Effector memory CD8-positive, alpha-beta T cell (primary cell): Measurements from ENCODE around the gene TICAM1.
"Not testable (repeated sequence)": the region's sequence is repeated elsewhere in the genome, so short reads cannot be mapped to it uniquely, and the experiment has no call there.

Source experiments
- ATAC-seq: fragments of 150-1000 bp; cut with Tn5 transposase; replicated peaks from 2 replicates; pipeline ENCODE4 v1.10.0; 2021; ENCODE audit warnings: mild to moderate bottlenecking, moderate library complexity
- DNase-seq, 3 experiments: peaks; one replicate each; pipeline ENCODE4 v3.0.0; 2021
- H3K27ac Mint-ChIP-seq, 2 donors: one replicate each; pipeline ENCODE4 v1.8.0; 2022; ENCODE audit warnings: mild to moderate bottlenecking in 2 of 2, mixed read lengths in 2 of 2, moderate library complexity in 2 of 2
- H3K27me3 Mint-ChIP-seq, 2 donors: one replicate each; pipeline ENCODE4 v1.8.0; 2022; ENCODE audit warnings: mixed read lengths in 2 of 2
- H3K36me3 Mint-ChIP-seq: one replicate; pipeline ENCODE4 v1.8.0; 2022; ENCODE audit warnings: mild to moderate bottlenecking, moderate library complexity, mixed read lengths; ENCODE audit not compliant: insufficient read depth
- H3K4me1 Mint-ChIP-seq, 2 donors: one replicate each; pipeline ENCODE4 v1.8.0; 2022; ENCODE audit warnings: low read depth in 2 of 2, mixed read lengths in 2 of 2
- H3K4me3 Mint-ChIP-seq, 2 donors: one replicate each; pipeline ENCODE4 v1.8.0; 2022; ENCODE audit warnings: mild to moderate bottlenecking in 2 of 2, mixed read lengths in 2 of 2, moderate library complexity in 2 of 2
- H3K9me3 Mint-ChIP-seq, 2 donors: one replicate each; pipeline ENCODE4 v1.8.0; 2022; ENCODE audit warnings: mixed read lengths in 2 of 2

The TICAM1 gene

DNA sequence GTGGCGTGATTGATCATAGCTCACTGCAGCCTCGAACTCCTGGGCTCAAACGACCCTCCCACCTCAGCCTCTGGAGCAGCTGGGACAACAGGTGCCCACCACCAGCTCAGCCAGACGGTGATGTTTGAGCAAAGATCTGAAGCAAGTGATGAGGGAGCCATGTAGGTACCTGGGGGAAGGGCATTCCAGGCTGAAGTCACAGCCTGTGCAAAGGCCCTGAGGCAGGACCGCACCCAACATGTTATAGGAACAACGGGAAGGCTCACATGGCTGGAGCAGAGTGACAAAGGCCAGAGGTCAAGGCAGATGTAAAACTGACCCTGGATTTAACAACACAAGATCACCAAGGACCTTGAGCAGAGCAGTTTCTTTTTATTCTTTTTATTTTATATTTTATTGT lies 25.1 kb downstream of the TICAM1 start:
- no peak overlapping the region for H3K4me3 Mint-ChIP-seq
- peaks cover 3% of the 10 kb centered on the region for H3K36me3 Mint-ChIP-seq
- no peak overlapping the region for H3K27ac Mint-ChIP-seq
- H3K27me3 Mint-ChIP-seq = no peaks in the 10 kb centered on the region
- no peaks in the 10 kb centered on the region for H3K9me3 Mint-ChIP-seq
- DNase-seq = no peak
- peaks cover 4 to 7% of the 10 kb centered on the region in 2 donors for H3K4me1 Mint-ChIP-seq
- ATAC-seq = no peak

DNA sequence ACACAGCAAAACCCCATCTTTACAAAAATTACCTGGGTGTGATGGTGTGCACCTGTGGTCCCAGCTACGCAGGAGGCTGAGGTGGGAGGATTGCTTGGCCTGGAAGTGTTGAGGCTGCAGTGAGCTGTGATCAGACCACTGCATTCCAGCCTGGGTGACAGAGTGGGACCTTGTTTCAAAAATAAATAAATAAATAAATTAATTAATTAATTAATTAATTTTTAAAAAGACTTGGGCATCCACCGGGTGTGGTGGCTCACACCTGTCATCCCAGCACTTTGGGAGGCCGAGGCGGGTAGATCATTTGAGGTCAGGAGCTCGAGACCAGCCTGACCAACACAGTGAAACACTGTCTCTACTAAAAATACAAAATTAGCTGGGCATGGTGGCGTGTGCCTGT lies 26.4 kb downstream of the TICAM1 start:
- H3K4me1 Mint-ChIP-seq, H3K27ac Mint-ChIP-seq, ATAC-seq, H3K36me3 Mint-ChIP-seq, DNase-seq, H3K9me3 Mint-ChIP-seq, H3K27me3 Mint-ChIP-seq, H3K4me3 Mint-ChIP-seq: not testable (repeated sequence)

DNA sequence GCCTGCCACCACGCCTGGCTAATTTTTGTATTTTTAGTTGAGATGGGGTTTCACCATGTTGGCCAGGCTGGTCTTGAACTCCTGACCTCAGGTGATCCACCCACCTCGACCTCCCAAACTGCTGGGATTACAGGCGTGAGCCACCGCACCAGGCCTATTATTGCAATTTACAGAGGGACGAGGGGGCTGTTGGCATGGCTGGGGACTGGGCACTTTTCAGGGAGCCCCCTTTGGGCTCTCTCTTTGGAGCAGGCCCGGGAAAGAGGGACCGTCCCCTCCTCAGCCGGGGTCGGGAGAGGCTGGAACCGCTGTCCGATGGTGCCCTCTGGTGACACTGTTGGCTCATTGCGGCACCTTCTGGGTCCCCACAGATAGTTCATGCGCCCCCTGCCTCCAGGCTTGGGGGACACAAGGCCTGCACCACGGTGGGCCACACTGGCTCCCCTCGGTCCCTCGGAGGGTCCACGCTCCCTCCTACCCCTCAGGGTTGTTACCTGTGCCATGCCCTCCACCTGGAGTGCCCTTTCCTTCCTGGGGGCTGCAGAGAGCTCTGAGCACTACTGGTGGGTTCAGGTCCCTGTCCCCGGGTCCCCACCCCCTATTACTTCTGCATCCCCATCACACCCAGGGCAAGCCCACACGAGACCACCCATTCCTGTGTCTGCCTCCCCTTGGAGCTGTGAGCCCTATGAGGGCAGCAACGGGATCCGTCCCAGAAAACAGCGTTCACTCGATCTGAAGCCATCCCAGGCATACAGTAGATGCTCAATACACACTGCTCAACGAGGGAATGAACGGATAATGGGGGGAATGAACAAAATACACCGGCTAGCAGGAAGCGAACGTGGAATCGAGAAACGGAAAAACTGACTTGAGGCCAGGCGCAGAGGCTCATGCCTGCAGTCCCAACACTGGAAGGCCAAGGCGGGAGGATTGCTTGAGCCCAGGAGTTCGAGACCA lies 27.5 kb downstream of the TICAM1 start:
- peak; percentile 82 for ATAC-seq
- no peaks in the 10 kb centered on the region for H3K27me3 Mint-ChIP-seq
- H3K27ac Mint-ChIP-seq = no peak overlapping the region

DNA sequence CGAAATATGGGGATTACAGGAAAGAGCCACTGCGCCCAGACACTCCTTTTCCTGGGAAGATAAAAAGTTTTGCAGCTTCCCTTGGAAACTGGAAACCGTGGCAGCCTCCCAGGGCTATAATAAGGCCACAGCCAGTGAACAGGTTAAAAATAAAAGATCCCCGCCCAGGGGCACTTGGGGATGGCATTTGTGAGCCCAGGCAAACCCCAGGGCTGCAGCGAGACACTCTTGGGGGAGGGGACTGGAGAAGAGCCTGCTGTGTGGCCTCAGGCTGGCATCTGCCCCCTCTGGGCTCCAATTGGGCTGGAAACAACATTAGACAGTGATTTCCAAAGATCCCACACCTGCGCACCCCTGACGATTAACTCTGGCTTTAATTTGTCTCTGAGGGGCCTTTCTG lies 28.8 kb downstream of the TICAM1 start:
- Mint-ChIP-seq H3K4me1 (peaks cover 0 to 7% of the 10 kb centered on the region in 2 donors), H3K4me3 (no peak overlapping the region), H3K36me3 (peaks cover 10% of the 10 kb centered on the region), H3K9me3 (no peaks in the 10 kb centered on the region), H3K27me3 (no peaks in the 10 kb centered on the region), H3K27ac (no peak overlapping the region)
- no peak for ATAC-seq
- no peak for DNase-seq

More for the DNA sequence above, 27.5 kb downstream of the TICAM1 start:
- Mint-ChIP-seq H3K4me3 (no peak overlapping the region), H3K36me3 (peaks cover 2% of the 10 kb centered on the region), H3K4me1 (peaks cover 0 to 7% of the 10 kb centered on the region in 2 donors), H3K9me3 (no peaks in the 10 kb centered on the region)
- DNase-seq = peak; percentile 42 to 52 (median 50)

DNA sequence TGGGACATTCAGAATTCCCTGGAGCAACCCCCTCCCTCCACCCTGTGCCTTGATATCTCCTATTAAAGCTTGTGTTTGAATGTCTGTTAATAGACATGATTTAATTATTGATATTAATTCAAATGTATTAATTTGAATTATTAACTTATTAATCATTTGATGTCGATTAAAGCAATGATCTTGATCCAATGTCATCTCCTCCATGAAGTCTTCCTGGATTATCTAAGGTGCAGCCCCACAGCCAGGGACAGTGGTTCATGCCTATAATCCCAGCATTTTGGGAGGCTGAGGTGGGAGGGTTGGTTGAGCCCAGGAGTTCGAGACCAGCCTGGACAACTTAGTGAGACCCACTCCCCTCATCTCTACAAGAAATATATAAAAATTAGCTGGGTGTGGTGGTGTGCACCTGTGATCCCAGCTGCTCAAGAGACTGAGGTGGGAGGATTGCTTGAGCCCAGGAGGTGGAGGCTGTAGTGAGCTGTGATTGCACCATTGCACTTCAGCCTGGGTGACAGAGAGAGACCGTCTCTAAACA lies 30.4 kb downstream of the TICAM1 start:
- no peak for DNase-seq
- H3K9me3 Mint-ChIP-seq = no peaks in the 10 kb centered on the region
- ATAC-seq = no peak
- no peak overlapping the region for H3K27ac Mint-ChIP-seq
- peaks cover 25% of the 10 kb centered on the region for H3K36me3 Mint-ChIP-seq
- peaks cover 6 to 13% of the 10 kb centered on the region in 2 donors for H3K4me1 Mint-ChIP-seq
- H3K27me3 Mint-ChIP-seq = no peaks in the 10 kb centered on the region
- no peak overlapping the region for H3K4me3 Mint-ChIP-seq

DNA sequence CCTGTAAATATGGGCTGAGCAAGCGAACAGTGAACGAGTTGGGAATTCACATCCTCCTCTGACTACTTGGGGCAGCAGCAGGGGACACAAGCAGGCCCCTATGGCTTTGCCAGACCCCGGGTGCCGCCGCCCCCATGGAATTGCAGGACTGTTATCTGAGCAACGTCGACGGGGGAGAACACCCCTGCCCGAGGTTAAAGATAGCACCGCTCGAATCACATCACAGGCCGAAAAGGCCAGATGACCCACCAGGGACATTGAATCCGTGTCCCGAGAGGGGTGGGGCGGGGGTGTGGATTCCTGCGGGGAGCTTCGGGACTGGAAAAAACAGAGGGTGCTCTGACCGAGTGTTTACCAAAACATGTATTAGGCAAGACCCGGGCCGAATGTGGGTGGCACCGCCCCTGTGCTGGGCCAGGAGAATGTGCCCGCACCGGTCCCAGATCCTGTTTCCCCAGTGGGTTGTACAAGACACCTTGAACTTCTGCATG lies 30.9 kb downstream of the TICAM1 start:
- Mint-ChIP-seq H3K27me3 (no peaks in the 10 kb centered on the region), H3K4me3 (no peak overlapping the region), H3K4me1 (peaks cover 6 to 13% of the 10 kb centered on the region in 2 donors), H3K36me3 (peaks cover 31% of the 10 kb centered on the region), H3K9me3 (no peaks in the 10 kb centered on the region), H3K27ac (no peak overlapping the region)
- DNase-seq = no peak
- no peak for ATAC-seq

DNA sequence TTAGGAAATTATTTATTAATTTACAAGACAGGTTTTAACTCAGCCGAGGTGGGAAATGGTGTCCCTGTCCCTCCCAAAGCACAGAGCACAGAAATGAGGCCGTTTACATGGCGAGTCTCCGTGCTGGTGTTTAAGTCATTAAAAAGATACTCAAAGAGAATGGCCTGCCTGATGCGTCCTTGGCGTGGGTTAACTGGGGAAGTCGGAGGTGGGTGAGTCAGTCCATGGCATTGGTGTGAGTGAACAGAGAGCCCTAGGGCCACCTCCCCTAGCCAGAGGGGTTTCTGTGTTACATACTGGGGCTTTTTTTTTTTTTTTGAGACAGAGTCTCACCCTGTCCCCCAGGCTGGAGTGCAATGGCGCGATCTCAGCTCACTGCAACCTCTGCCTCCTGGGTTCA lies 36.1 kb downstream of the TICAM1 start:
- Mint-ChIP-seq H3K4me1 (peaks cover 9 to 14% of the 10 kb centered on the region in 2 donors), H3K36me3 (peaks cover 66% of the 10 kb centered on the region), H3K9me3 (no peaks in the 10 kb centered on the region), H3K27me3 (no peaks in the 10 kb centered on the region), H3K27ac (peak overlapping the region; percentile 38 to 68), H3K4me3 (no peak overlapping the region)
- ATAC-seq (no peak), DNase-seq (no peak)

DNA sequence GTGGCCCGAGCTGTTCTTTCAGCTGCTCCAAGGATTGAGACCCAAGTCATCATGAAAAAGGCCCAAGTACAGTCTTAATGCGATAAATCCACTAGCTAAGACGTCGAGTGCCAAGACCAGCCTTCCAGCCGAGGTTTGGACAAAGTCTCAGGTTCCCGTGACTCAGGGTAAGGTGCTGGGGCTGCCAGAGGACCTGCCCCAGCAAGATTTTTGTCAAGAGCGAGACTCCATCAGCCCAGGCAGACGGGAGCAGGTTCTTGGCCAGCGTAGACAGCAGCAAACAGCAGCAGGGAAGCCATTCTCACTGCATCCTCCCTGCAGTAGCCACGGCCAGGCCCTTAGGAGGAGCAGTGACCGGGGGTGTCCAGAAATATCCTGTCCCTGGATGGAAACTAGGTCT lies 36.5 kb downstream of the TICAM1 start:
- peaks cover 9 to 14% of the 10 kb centered on the region in 2 donors for H3K4me1 Mint-ChIP-seq
- no peaks in the 10 kb centered on the region for H3K27me3 Mint-ChIP-seq
- no peak for DNase-seq
- peak overlapping the region in 1 of 2 donors; percentile 7 for H3K4me3 Mint-ChIP-seq
- no peaks in the 10 kb centered on the region for H3K9me3 Mint-ChIP-seq
- ATAC-seq = no peak
- peak overlapping the region; percentile 38 to 68 for H3K27ac Mint-ChIP-seq
- peaks cover 66% of the 10 kb centered on the region for H3K36me3 Mint-ChIP-seq

DNA sequence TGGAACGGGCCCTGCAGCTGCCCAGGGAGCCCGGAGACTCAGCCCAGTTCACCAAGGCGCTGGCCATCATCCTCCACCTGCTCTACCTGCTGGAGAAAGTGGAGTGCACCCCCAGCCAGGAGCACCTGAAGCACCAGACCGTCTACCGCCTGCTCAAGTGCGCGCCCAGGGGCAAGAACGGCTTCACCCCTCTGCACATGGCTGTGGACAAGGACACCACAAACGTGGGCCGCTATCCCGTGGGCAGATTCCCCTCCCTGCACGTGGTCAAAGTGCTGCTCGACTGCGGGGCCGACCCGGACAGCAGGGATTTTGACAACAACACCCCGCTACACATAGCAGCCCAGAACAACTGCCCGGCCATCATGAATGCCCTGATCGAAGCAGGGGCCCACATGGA lies 38.2 kb downstream of the TICAM1 start:
- not testable (repeated sequence) for ATAC-seq, H3K27me3 Mint-ChIP-seq, DNase-seq, H3K9me3 Mint-ChIP-seq
- Mint-ChIP-seq H3K36me3 (peaks cover 65% of the 10 kb centered on the region), H3K4me3 (peak overlapping the region; percentile 65 to 66), H3K4me1 (peaks cover 9 to 14% of the 10 kb centered on the region in 2 donors), H3K27ac (peak overlapping the region in 1 of 2 donors; percentile 57)

DNA sequence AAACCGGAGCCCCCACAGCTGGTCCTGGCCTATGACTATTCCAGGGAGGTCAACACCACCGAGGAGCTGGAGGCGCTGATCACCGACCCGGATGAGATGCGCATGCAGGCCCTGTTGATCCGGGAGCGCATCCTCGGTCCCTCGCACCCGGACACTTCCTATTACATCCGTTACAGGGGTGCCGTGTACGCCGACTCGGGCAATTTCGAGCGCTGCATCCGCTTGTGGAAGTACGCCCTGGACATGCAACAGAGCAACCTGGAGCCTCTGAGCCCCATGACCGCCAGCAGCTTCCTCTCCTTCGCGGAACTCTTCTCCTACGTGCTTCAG lies 38.7 kb downstream of the TICAM1 start:
- Mint-ChIP-seq H3K27ac (peak overlapping the region in 1 of 2 donors; percentile 79), H3K4me3 (peak overlapping the region; percentile 65 to 66), H3K4me1 (peaks cover 9 to 14% of the 10 kb centered on the region in 2 donors), H3K36me3 (peaks cover 63% of the 10 kb centered on the region)
- ATAC-seq, H3K27me3 Mint-ChIP-seq, DNase-seq, H3K9me3 Mint-ChIP-seq: not testable (repeated sequence)

DNA sequence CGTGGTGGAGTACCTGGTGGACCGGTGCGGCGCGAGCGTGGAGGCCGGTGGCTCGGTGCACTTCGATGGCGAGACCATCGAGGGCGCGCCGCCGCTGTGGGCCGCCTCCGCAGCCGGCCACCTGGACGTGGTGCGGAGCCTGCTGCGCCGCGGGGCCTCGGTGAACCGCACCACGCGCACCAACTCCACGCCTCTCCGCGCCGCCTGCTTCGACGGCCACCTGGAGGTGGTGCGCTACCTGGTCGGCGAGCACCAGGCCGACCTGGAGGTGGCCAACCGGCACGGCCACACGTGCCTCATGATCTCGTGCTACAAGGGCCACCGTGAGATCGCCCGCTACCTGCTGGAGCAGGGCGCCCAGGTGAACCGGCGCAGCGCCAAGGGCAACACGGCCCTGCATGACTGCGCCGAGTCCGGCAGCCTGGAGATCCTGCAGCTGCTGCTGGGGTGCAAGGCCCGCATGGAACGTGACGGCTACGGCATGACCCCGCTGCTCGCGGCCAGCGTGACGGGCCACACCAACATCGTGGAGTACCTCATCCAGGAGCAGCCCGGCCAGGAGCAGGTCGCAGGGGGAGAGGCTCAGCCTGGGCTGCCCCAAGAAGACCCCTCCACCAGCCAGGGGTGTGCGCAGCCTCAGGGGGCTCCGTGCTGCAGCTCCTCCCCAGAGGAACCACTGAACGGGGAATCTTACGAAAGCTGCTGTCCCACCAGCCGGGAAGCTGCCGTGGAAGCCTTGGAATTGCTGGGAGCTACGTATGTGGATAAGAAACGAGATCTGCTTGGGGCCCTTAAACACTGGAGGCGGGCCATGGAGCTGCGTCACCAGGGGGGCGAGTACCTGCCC lies 39.3 kb downstream of the TICAM1 start:
- Mint-ChIP-seq H3K27ac (peak overlapping the region; percentile 71 to 79), H3K4me3 (peak overlapping the region; percentile 65 to 66), H3K36me3 (peaks cover 58% of the 10 kb centered on the region), H3K4me1 (peaks cover 9 to 14% of the 10 kb centered on the region in 2 donors)
- not testable (repeated sequence) for ATAC-seq, H3K9me3 Mint-ChIP-seq, DNase-seq, H3K27me3 Mint-ChIP-seq

DNA sequence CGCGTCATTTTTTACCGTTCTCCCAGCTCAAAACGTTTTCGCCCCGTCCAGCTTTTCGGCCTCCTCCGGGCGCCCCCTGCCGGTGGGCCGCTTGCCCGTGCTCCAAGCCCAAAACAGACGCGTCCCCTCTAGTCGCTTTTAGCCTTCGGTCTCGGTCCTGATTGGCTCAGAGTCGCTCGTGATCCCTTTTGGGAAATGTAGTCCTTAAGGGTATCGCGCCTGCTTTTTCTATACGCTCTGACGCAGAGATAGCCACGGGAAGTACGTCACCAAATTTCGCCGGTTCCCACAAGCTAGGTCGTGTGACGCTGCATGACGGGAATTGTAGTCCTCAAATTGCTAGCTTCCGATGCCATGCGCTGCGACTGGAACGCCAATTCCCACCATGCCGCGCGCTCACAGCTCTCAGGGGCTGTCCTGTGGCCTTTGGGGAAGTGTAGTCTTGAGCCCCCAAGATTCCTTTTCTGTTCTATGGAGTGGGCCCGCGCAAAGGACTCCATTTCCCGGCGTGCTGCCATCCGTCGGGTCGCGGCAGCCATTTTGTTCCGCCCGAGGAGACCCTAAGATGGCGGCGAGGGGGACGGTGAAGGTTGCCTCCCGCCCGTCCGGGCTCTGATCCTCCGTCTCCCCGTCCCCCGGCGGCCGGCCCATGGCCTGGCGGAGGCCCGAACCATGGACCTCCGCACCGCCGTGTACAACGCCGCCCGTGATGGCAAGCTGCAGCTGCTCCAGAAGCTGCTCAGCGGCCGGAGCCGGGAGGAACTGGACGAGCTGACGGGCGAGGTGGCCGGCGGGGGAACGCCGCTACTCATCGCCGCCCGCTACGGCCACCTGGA lies 40.1 kb downstream of the TICAM1 start, which contains the start of gene FEM1A:
Gene FEM1A (plus strand): TSS at position 552 of the 836 bp plus-strand sequence. CDS start 121 bp downstream, at position 673.
- DNase-seq = peak; percentile 96 to 98 (median 97)
- H3K27ac Mint-ChIP-seq = peak within 1 kb of the TSS; percentile 71 to 79
- peaks cover under 1 to 2% of the 10 kb centered on the region in 2 donors for H3K27me3 Mint-ChIP-seq
- ATAC-seq = peak; percentile 90
- no peaks in the 10 kb centered on the region for H3K9me3 Mint-ChIP-seq
- peak within 1 kb of the TSS; percentile 65 to 66 for H3K4me3 Mint-ChIP-seq
- peaks cover 53% of the 10 kb centered on the region for H3K36me3 Mint-ChIP-seq
- H3K4me1 Mint-ChIP-seq = peaks cover 4 to 8% of the 10 kb centered on the region in 2 donors
